Left lung (tissue), 10 donors: ENCODE data around the gene PCLAF. TPM values are rescaled to one million over a fixed set of nuclear protein-coding genes. Genes with fewer than 3 reads are reported as not detected.
A peak's percentile ranks its signal among the peaks of the same experiment; 100 is the strongest.

Experiments used
- ATAC-seq: fragments of 200-7000 bp; cut with Tn5 transposase; one replicate; pipeline ENCODE4 v1.9.1; 2020; ENCODE audit warnings: moderate library complexity
- DNase-seq, 4 donors: peaks; one replicate each; pipeline ENCODE4 v3.0.0-alpha.2; 2013 to 2020
- H3K27ac ChIP-seq, 2 donors: fragments of 200-600 bp; sonication (generic) in 1 of 2; one replicate each; pipeline versions ENCODE4 v1.5.0 to v1.8.0; 2020 to 2021
- H3K27me3 ChIP-seq, 2 donors: fragments of 200-600 bp; sonication (generic) in 1 of 2; one replicate each; pipeline versions ENCODE4 v1.5.0 to v1.8.0; 2020 to 2021
- H3K36me3 ChIP-seq, 2 donors: fragments of 200-600 bp; sonication (generic) in 1 of 2; one replicate each; pipeline versions ENCODE4 v1.5.0 to v1.8.0; 2020 to 2021
- H3K4me1 ChIP-seq, 2 donors: fragments of 200-600 bp; one replicate each; pipeline ENCODE4 v1.8.0; 2021
- H3K4me3 ChIP-seq, 2 donors: fragments of 200-600 bp; sonication (generic) in 1 of 2; one replicate each; pipeline versions ENCODE4 v1.5.0 to v1.8.0; 2020 to 2021; ENCODE audit warnings: mild to moderate bottlenecking in 1 of 2
- H3K9me3 ChIP-seq, 2 donors: fragments of 200-600 bp; sonication (generic) in 1 of 2; one replicate each; pipeline versions ENCODE4 v1.5.0 to v1.8.0; 2020 to 2021
- intact Hi-C, 2 donors: fragments of 100-400 bp; cut with DNase I; formaldehyde crosslinking; loops; one replicate each; pipeline versions ENCODE4 v1.11.2 to v1.14.2; 2022
- polyA plus RNA-seq, 6 donors: library from polyadenylated mRNA; unstranded; fragments of 120-200 nt; gene quantifications; one replicate each; pipeline ENCODE4 v1.2.1, GENCODE V29; 2013; ENCODE audit not compliant: insufficient read length in 6 of 6
- total RNA-seq, 2 donors: library from RNA; stranded (reverse); fragmentation: NEBNext Ultra II Directional; extraction: Animal tissue kit (Norgen Biotek cat#: 25700); gene quantifications; one replicate each; pipeline ENCODE4 v1.2.1, GENCODE V29; 2021
- TF ChIP-seq, protein P1 (sequence below), 2 donors: fragments of 200-600 bp; sonication (generic) in 1 of 2; IDR thresholded peaks; one replicate each; pipeline versions ENCODE4 v1.5.0 to v1.8.0; 2021; ENCODE audit warnings: antibody characterized with exemption in 2 of 2
- donor health status: DM: no; HTN: yes; CAD: no.
- donor health status: DM: no; HTN: no; CAD: no.

The PCLAF gene
- total and polyA plus RNA-seq, 8 donors: 12.3 to 58.9 (median 36.9) TPM

DNA sequence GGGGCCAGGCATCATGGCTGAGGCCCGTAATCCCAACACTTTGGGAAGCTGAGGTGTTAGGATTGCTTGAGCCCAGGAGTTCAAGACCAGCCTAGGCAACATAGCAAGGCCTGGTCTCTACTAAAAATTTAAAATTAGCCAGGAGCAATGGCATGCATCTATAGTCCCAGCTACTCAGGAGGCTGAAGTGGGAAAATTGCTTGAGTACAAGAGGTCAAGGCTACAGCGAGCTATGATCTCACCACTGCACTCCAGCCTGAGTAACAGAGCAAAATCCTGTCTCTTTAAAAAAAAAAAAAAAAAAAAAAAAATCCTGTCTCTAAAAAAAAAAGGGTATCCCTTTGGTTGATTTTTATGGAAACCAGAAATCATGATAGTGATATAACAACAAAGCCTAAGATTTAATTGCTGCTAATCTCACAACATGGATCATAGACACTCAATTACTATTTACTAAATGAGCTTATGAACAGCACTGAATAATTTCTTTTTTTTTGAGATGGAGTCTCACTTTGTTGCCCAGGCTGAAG lies 12.1 kb downstream of the PCLAF start:
- ATAC-seq: no peak
- DNase-seq: no peak
- Histone ChIP-seq H3K9me3 (no peaks in the 10 kb centered on the region), H3K27ac (no peak overlapping the region), H3K36me3 (no peaks in the 10 kb centered on the region), H3K4me1 (no peaks in the 10 kb centered on the region), H3K4me3 (no peak overlapping the region), H3K27me3 (no peaks in the 10 kb centered on the region)
- TF ChIP-seq, protein P1, sequence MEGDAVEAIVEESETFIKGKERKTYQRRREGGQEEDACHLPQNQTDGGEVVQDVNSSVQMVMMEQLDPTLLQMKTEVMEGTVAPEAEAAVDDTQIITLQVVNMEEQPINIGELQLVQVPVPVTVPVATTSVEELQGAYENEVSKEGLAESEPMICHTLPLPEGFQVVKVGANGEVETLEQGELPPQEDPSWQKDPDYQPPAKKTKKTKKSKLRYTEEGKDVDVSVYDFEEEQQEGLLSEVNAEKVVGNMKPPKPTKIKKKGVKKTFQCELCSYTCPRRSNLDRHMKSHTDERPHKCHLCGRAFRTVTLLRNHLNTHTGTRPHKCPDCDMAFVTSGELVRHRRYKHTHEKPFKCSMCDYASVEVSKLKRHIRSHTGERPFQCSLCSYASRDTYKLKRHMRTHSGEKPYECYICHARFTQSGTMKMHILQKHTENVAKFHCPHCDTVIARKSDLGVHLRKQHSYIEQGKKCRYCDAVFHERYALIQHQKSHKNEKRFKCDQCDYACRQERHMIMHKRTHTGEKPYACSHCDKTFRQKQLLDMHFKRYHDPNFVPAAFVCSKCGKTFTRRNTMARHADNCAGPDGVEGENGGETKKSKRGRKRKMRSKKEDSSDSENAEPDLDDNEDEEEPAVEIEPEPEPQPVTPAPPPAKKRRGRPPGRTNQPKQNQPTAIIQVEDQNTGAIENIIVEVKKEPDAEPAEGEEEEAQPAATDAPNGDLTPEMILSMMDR (IDR thresholded peaks at IDR 0.05): no peak
- intact Hi-C loops: no loop called here

DNA sequence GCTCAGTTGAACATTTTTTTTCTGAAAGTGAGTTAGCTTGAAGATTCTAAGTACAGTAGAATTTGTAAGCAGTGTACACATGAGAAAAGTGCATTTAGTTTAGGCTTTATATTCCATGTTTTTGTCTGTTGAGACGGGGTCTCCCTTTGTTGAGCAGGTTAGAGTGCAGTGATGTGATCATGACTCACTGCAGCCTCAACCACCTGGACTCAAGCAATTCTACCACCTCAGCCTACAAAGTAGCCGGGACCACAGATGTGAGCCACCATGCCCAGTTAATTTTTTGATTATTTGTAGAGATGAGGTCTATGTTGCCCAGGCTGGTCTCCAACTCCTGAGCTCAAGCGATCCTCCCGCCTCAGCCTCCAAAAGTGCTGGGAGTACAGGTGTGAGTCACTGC lies 20.0 kb downstream of the PCLAF start:
- H3K27me3 ChIP-seq: no peaks in the 10 kb centered on the region
- no peaks in the 10 kb centered on the region for H3K36me3 ChIP-seq
- TF ChIP-seq, protein P1 (IDR thresholded peaks at IDR 0.05): no peak
- H3K4me3 ChIP-seq: no peak overlapping the region
- no peak overlapping the region for H3K27ac ChIP-seq
- no peak for ATAC-seq
- intact Hi-C loops: no loop called here
- no peak for DNase-seq
- H3K9me3 ChIP-seq: no peaks in the 10 kb centered on the region
- H3K4me1 ChIP-seq: peaks cover 4 to 6% of the 10 kb centered on the region in 2 donors

DNA sequence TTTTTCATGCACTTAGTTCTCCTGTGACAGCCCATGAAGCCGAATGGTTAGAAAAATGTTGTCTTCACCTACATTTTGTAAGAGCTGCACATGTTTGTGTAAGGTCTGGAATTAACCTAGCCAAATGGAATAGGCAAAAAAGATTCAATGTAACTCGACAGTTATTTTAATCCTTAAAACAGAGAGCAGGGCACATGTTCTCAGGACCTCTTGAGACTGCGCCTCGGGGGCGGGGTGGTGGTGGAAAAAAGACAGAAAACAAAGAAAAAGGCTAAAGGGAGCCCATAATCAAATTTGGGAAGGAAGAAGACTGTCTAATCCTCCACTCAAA lies 24.6 kb downstream of the PCLAF start:
- ATAC-seq (no peak), DNase-seq (no peak)
- peak overlapping the region; percentile 36 to 77 for H3K27ac ChIP-seq
- no peaks in the 10 kb centered on the region for H3K36me3 ChIP-seq
- peak overlapping the region; percentile 82 to 83 for H3K4me3 ChIP-seq
- peaks cover 4 to 24% of the 10 kb centered on the region in 2 donors for H3K4me1 ChIP-seq
- no peaks in the 10 kb centered on the region for H3K27me3 ChIP-seq
- intact Hi-C loops: loop anchor here in 1 of 2 donors (5.0 kb wide), 1 partner anchor 144 kb away; no protein-coding TSS in a partner anchor
- TF ChIP-seq, protein P1 (IDR thresholded peaks at IDR 0.05): no peak
- no peaks in the 10 kb centered on the region for H3K9me3 ChIP-seq

DNA sequence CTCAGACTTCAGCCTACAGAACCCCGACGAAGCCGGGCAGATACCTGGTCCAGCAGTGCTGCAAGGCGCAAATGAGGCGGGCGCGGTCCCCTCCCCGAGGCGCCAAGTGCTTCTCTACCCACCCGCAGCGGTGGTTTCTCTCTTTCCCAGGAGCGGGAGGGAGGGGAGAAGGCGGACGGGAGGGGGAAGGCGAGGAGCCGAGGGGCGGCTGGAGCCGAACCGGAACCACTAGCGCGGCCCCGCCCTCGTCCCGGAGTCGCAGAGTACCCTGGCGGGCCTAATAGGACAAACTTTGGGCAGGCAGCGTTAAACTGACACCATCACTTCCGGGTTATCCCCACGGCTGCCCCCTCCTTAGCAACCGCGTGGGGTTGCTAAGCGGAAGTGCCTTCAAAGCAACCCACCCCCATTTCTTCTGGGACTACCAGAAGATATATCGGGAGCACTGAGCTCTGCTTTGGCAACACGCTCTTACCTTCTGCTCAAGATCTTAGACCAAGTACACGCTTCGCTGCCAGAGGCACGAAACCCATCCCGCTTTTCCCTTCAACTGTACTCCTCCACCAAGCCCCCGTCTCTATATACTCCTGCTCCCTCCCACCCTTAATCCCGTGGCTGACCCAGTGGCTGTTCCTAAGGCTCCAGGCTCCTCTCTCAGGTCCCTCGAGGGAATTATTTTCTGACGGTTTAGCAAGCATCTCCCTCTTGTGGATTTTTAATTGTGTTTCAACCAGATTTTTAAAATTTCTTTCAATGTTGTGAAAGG lies 25.1 kb downstream of the PCLAF start, which contains the start of gene CSNK1G1:
TSS of gene CSNK1G1 (minus strand) at position 230 of the 766 bp plus-strand sequence. CDS start 55,674 bp downstream, outside the sequence.
- TF ChIP-seq, protein P1 (IDR thresholded peaks at IDR 0.05): peak in 1 of 2 donors; percentile 21
- peak; percentile 99 for ATAC-seq

DNA sequence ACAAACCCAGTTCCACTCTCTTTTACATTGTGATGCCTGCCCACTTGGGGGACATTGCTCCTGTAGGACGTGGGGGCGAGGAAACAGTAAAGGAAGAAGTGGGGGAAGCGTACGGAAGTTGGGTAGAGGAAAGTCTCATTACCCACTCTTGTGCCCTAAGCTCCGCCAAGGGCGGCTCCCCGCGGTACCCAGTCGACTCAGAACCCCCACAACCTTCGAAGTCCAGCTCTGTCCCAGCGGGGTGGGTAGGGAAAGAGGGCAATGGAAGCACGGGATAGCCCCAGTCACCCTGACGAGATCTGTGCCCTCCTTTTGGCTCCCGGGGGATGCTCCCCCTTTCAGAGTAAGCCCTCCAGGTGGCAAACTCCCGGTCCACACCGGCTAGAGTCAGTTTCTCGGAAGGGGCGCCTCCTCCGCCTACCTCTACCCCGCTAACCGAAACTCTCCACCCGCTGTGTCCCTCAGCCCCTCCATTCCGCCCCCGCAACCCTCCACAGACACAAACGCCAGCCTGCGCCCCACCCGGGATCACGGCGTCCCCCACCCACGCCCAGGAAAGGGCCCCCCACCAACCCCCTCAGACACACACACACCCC lies 25.8 kb downstream of the PCLAF start:
- Histone ChIP-seq H3K4me1 (peaks cover 4 to 28% of the 10 kb centered on the region in 2 donors), H3K9me3 (no peaks in the 10 kb centered on the region), H3K27me3 (no peaks in the 10 kb centered on the region), H3K36me3 (no peaks in the 10 kb centered on the region), H3K27ac (peak overlapping the region; percentile 36 to 77), H3K4me3 (peak overlapping the region; percentile 82 to 83)
- DNase-seq (peak in 3 of 4 donors; percentile 13 to 75 (median 35)), ATAC-seq (peak; percentile 43)
- TF ChIP-seq, protein P1 (IDR thresholded peaks at IDR 0.05): no peak
- intact Hi-C loops: loop anchor here in 1 of 2 donors (5.0 kb wide), 1 partner anchor 143 kb away; no protein-coding TSS in a partner anchor

More for the DNA sequence above, 25.1 kb downstream of the PCLAF start, which contains the start of gene CSNK1G1:
- intact Hi-C loops: loop anchor here in 1 of 2 donors (5.0 kb wide), 1 partner anchor 144 kb away; no protein-coding TSS in a partner anchor
- peak; percentile 96 to 99 (median 98) for DNase-seq
- Histone ChIP-seq H3K27ac (peak within 1 kb of the TSS; percentile 36 to 77), H3K27me3 (no peaks in the 10 kb centered on the region), H3K4me1 (peaks cover 4 to 28% of the 10 kb centered on the region in 2 donors), H3K36me3 (no peaks in the 10 kb centered on the region), H3K4me3 (peak within 1 kb of the TSS; percentile 82 to 83), H3K9me3 (no peaks in the 10 kb centered on the region)
